Type B pancreatic cell (in vitro differentiated cells): ENCODE results near the gene EPHX1. TPM values are rescaled to one million over a fixed set of nuclear protein-coding genes. Genes with fewer than 3 reads are reported as not detected.

Source experiments
- DNase-seq: peaks from one replicate; pipeline ENCODE4 v3.0.0; 2021; ENCODE audit warnings: mixed read lengths; ENCODE audit not compliant: unreplicated experiment; ENCODE audit errors: extremely low spot score
- H3K27ac Mint-ChIP-seq: 2 replicates; pipeline ENCODE4 v1.8.0; 2021; ENCODE audit warnings: mild to moderate bottlenecking, mixed read lengths
- H3K27me3 Mint-ChIP-seq: 2 replicates; pipeline ENCODE4 v1.8.0; 2021; ENCODE audit warnings: mixed read lengths
- H3K36me3 Mint-ChIP-seq: 2 replicates; pipeline ENCODE4 v1.8.0; 2021; ENCODE audit warnings: mixed read lengths
- H3K4me1 Mint-ChIP-seq: one replicate; pipeline ENCODE4 v1.8.0; 2021; ENCODE audit warnings: mixed read lengths; ENCODE audit not compliant: unreplicated experiment
- H3K4me3 Mint-ChIP-seq: 2 replicates; pipeline ENCODE4 v1.8.0; 2021; ENCODE audit warnings: mild to moderate bottlenecking, mixed read lengths
- H3K9me3 Mint-ChIP-seq: 2 replicates; pipeline ENCODE4 v1.8.0; 2021; ENCODE audit warnings: mixed read lengths
- CTCF ChIP-seq: fragments of 200-600 bp; sonication (generic); conservative IDR thresholded peaks from 2 replicates; pipeline ENCODE4 v1.5.0; 2021; ENCODE audit warnings: antibody characterized with exemption, mild to moderate bottlenecking
- total RNA-seq: library from RNA; stranded (reverse); gene quantifications from 2 replicates; pipeline ENCODE4 v1.2.1, GENCODE V29; 2021; ENCODE audit warnings: low replicate concordance

Gene EPHX1
- total RNA-seq, 1 donor from 2014 or later: 65.2 TPM

GRCh38 chr1:225763716-225764548 is 46.0 kb upstream of the EPHX1 start:
- no peak overlapping the region for H3K27ac Mint-ChIP-seq

DNA sequence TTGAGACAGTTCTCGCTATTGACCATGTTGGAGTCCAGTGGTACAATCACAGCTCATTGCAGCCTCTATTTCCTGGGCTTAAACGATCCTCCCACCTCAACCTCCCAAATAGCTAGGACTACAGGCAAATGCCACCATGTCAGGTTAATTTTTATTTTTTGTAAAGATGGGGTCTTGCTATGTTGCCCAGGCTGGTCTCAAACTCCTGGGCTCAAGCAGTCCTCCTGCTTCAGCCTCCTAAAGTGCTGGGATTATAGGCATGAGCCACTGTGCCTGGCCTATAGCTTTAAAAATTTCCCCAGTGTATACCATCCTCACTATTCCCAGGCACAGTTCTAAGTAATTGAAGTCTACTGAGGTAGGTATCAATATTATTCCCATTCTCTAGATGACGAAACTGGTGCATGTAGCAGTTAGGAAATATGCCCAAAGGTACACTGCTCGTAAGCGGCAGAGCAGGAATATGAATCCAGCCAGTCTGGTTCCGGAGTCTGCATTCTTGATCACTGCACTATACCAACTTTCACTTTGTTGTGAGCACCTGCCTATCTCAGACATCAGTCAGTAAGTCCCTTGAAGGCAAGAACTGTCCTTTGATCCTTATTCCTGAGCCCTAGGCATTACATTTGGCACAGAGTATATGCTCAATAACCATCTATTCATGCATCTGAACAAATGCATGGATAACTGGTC is 43.8 kb upstream of the EPHX1 start:
- DNase-seq: peak; percentile 20
- no peaks in the 10 kb centered on the region for H3K27me3 Mint-ChIP-seq
- H3K27ac Mint-ChIP-seq: peak overlapping the region; percentile 79
- peak overlapping the region; percentile 64 for H3K4me3 Mint-ChIP-seq
- TF ChIP-seq CTCF: no peak
- H3K4me1 Mint-ChIP-seq: peaks cover 69% of the 10 kb centered on the region
- H3K36me3 Mint-ChIP-seq: peaks cover 3% of the 10 kb centered on the region
- peaks cover 7% of the 10 kb centered on the region for H3K9me3 Mint-ChIP-seq

More at GRCh38 chr1:225763716-225764548, 46.0 kb upstream of the EPHX1 start:
- peaks cover 51% of the 10 kb centered on the region for H3K4me1 Mint-ChIP-seq
- no peak for TF ChIP-seq CTCF
- no peaks in the 10 kb centered on the region for H3K27me3 Mint-ChIP-seq
- H3K4me3 Mint-ChIP-seq: no peak overlapping the region
- H3K9me3 Mint-ChIP-seq: no peaks in the 10 kb centered on the region
- H3K36me3 Mint-ChIP-seq: peaks cover 3% of the 10 kb centered on the region
- no peak for DNase-seq

GRCh38 chr1:225766967-225767633 is 42.8 kb upstream of the EPHX1 start:
- H3K4me1 Mint-ChIP-seq: peaks cover 68% of the 10 kb centered on the region
- no peak for TF ChIP-seq CTCF
- H3K27me3 Mint-ChIP-seq: no peaks in the 10 kb centered on the region

GRCh38 chr1:225767634-225768540 is 42.0 kb upstream of the EPHX1 start:
- no peak for TF ChIP-seq CTCF
- Mint-ChIP-seq H3K36me3 (peaks cover 3% of the 10 kb centered on the region), H3K9me3 (peaks cover 7% of the 10 kb centered on the region), H3K27ac (peak overlapping the region; percentile 89), H3K4me3 (peak overlapping the region; percentile 15), H3K27me3 (no peaks in the 10 kb centered on the region), H3K4me1 (peaks cover 66% of the 10 kb centered on the region)
- DNase-seq: peak; percentile 64

More at GRCh38 chr1:225766967-225767633, 42.8 kb upstream of the EPHX1 start:
- peak; percentile 31 for DNase-seq
- peaks cover 7% of the 10 kb centered on the region for H3K9me3 Mint-ChIP-seq
- H3K27ac Mint-ChIP-seq: no peak overlapping the region
- H3K36me3 Mint-ChIP-seq: peaks cover 3% of the 10 kb centered on the region
- peak overlapping the region; percentile 39 for H3K4me3 Mint-ChIP-seq
